Measurements from ENCODE around the gene ASTN2. TPM values are rescaled to one million over a fixed set of nuclear protein-coding genes. Genes with fewer than 3 reads are reported as not detected.

The ASTN2 gene
- total and polyA plus RNA-seq, 2 experiments from 2014 or later: 5.8 to 7.5 TPM

- 23 to 29% methylated on average over 3 of the region's 3 CpGs for whole genome bisulfite sequencing, 2 experiments (ENCODE audit: low coverage in 1 of 2, low lambda C conversion rate in 2 of 2, missing lambda C conversion rate in 2 of 2)
Observed at GRCh38 chr9:116724123-116724522, 690.7 kb downstream of the ASTN2 start.

GRCh38 chr9:116721944-116722343 lies 692.9 kb downstream of the ASTN2 start:
- H3F3A ChIP-seq (ENCODE audit: insufficient read depth): no peaks in the 10 kb centered on the region
- H3K27me3 ChIP-seq (replicated peaks; ENCODE audit: insufficient read depth): no peaks in the 10 kb centered on the region
- H4K20me1 ChIP-seq (ENCODE audit: insufficient read depth): no peaks in the 10 kb centered on the region
- H3K36me3 ChIP-seq (ENCODE audit: low read depth): no peaks in the 10 kb centered on the region
- in situ Hi-C loops (cut with MboI): no loop called here
- peaks cover 7% of the 10 kb centered on the region for H3K4me1 ChIP-seq (ENCODE audit: insufficient read depth)
- no peak overlapping the region for H3K4me3 ChIP-seq
- DNase-seq: no peak
- no peak overlapping the region for H3K9ac ChIP-seq
- H3K27ac ChIP-seq: no peak overlapping the region
- WGBS, 2 experiments (ENCODE audit: low coverage in 1 of 2, low lambda C conversion rate in 2 of 2, missing lambda C conversion rate in 2 of 2): 42 to 47% methylated on average over 2 of the region's 2 CpGs
- TF ChIP-seq EZH2phosphoT487 (IDR thresholded peaks at IDR 0.05; ENCODE audit: insufficient read depth, low read depth) (no peak), EZH2 (IDR thresholded peaks at IDR 0.05; ENCODE audit: insufficient read depth, poor library complexity, severe bottlenecking) (no peak)
- H3K9me2 ChIP-seq (ENCODE audit: insufficient read depth): no peaks in the 10 kb centered on the region
- no peak overlapping the region for H3K4me2 ChIP-seq (ENCODE audit: unreplicated experiment)
- H3K9me3 ChIP-seq (ENCODE audit: low read depth): no peaks in the 10 kb centered on the region
- H3K79me2 ChIP-seq (ENCODE audit: insufficient read depth): no peaks in the 10 kb centered on the region
- no peak overlapping the region for H2AFZ ChIP-seq

More at GRCh38 chr9:116724123-116724522, 690.7 kb downstream of the ASTN2 start:
- Histone ChIP-seq H3K4me3 (no peak overlapping the region), H3K9me3 (ENCODE audit: low read depth) (no peaks in the 10 kb centered on the region), H3K27me3 (replicated peaks; ENCODE audit: insufficient read depth) (no peaks in the 10 kb centered on the region), H3K4me1 (ENCODE audit: insufficient read depth) (no peaks in the 10 kb centered on the region), H3K9ac (no peak overlapping the region), H2AFZ (no peak overlapping the region), H3F3A (ENCODE audit: insufficient read depth) (no peaks in the 10 kb centered on the region), H3K4me2 (ENCODE audit: unreplicated experiment) (no peak overlapping the region), H3K27ac (no peak overlapping the region), H3K79me2 (ENCODE audit: insufficient read depth) (no peaks in the 10 kb centered on the region), H3K36me3 (ENCODE audit: low read depth) (no peaks in the 10 kb centered on the region), H3K9me2 (ENCODE audit: insufficient read depth) (no peaks in the 10 kb centered on the region), H4K20me1 (ENCODE audit: insufficient read depth) (no peaks in the 10 kb centered on the region)
- no peak for DNase-seq
- in situ Hi-C loops (cut with MboI): no loop called here
- no peak for TF ChIP-seq EZH2phosphoT487 (IDR thresholded peaks at IDR 0.05; ENCODE audit: insufficient read depth, low read depth)
- no peak for TF ChIP-seq EZH2 (IDR thresholded peaks at IDR 0.05; ENCODE audit: insufficient read depth, poor library complexity, severe bottlenecking)

DNA sequence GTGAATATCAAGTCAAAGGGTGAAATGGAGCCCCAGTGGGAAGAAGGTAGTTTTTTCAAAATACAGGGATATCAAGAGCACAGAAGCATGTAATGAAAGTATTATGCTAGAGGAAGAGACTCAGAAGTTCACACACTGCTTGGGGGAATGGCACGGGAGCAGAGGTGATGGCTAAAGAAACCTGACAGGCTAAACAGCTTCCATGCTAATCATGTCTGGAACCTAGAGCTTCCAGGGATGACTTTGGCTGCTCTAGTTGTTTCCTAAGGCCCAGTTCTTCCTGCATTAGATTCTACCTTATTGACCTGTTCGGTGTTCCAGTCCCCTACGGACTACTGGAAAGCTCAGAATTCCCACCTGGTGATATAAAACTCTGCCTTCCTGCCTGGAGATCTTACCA lies 693.4 kb downstream of the ASTN2 start:
- WGBS, 2 experiments (ENCODE audit: low coverage in 1 of 2, low lambda C conversion rate in 2 of 2, missing lambda C conversion rate in 2 of 2): 85 to 93% methylated on average over 3 of the region's 3 CpGs
- no peaks in the 10 kb centered on the region for H3K27me3 ChIP-seq (replicated peaks; ENCODE audit: insufficient read depth)
- H3K79me2 ChIP-seq (ENCODE audit: insufficient read depth): no peaks in the 10 kb centered on the region

DNA sequence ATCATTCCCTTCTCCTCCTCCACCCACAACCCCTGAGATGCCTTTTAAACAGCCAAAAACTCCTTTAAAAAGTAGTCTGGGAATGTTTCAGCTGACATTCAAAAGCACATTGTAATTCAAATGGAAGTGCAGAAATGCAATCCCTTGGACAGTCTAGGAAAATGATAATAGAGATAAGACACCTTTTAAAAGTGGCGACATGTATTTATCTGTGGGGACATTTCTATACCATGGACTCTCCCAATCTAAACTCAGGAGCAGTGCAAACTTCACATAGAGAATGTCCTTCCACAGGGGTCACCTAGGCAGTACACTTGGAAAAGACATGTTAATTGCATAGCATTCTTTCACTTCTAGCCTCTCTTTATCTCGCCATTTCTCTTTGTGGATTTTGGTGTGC lies 694.7 kb downstream of the ASTN2 start:
- Histone ChIP-seq H4K20me1 (ENCODE audit: insufficient read depth) (no peaks in the 10 kb centered on the region), H3K36me3 (ENCODE audit: low read depth) (no peaks in the 10 kb centered on the region), H3K27ac (no peak overlapping the region), H3K4me3 (no peak overlapping the region), H3K9ac (no peak overlapping the region), H3K9me3 (ENCODE audit: low read depth) (no peaks in the 10 kb centered on the region), H2AFZ (no peak overlapping the region), H3K4me2 (ENCODE audit: unreplicated experiment) (no peak overlapping the region), H3K27me3 (replicated peaks; ENCODE audit: insufficient read depth) (no peaks in the 10 kb centered on the region), H3K79me2 (ENCODE audit: insufficient read depth) (no peaks in the 10 kb centered on the region), H3F3A (ENCODE audit: insufficient read depth) (no peaks in the 10 kb centered on the region), H3K9me2 (ENCODE audit: insufficient read depth) (no peaks in the 10 kb centered on the region), H3K4me1 (ENCODE audit: insufficient read depth) (peaks cover 12% of the 10 kb centered on the region)
- DNase-seq: no peak
- no peak for TF ChIP-seq EZH2phosphoT487 (IDR thresholded peaks at IDR 0.05; ENCODE audit: insufficient read depth, low read depth)
- no peak for TF ChIP-seq EZH2 (IDR thresholded peaks at IDR 0.05; ENCODE audit: insufficient read depth, poor library complexity, severe bottlenecking)
- WGBS, 2 experiments (ENCODE audit: low coverage in 1 of 2, low lambda C conversion rate in 2 of 2, missing lambda C conversion rate in 2 of 2): 91 to 93% methylated on average over 2 of the region's 2 CpGs
- in situ Hi-C loops (cut with MboI): no loop called here

More for the DNA sequence above, 693.4 kb downstream of the ASTN2 start:
- in situ Hi-C loops (cut with MboI): no loop called here
- TF ChIP-seq EZH2phosphoT487 (IDR thresholded peaks at IDR 0.05; ENCODE audit: insufficient read depth, low read depth) (no peak), EZH2 (IDR thresholded peaks at IDR 0.05; ENCODE audit: insufficient read depth, poor library complexity, severe bottlenecking) (no peak)
- no peak overlapping the region for H3K4me2 ChIP-seq (ENCODE audit: unreplicated experiment)
- no peaks in the 10 kb centered on the region for H3K36me3 ChIP-seq (ENCODE audit: low read depth)
- no peaks in the 10 kb centered on the region for H3F3A ChIP-seq (ENCODE audit: insufficient read depth)
- H4K20me1 ChIP-seq (ENCODE audit: insufficient read depth): no peaks in the 10 kb centered on the region
- H3K27ac ChIP-seq: no peak overlapping the region
- no peaks in the 10 kb centered on the region for H3K9me2 ChIP-seq (ENCODE audit: insufficient read depth)
- no peak overlapping the region for H3K4me3 ChIP-seq
- no peaks in the 10 kb centered on the region for H3K9me3 ChIP-seq (ENCODE audit: low read depth)
- peaks cover 12% of the 10 kb centered on the region for H3K4me1 ChIP-seq (ENCODE audit: insufficient read depth)
- no peak overlapping the region for H2AFZ ChIP-seq
- no peak for DNase-seq
- no peak overlapping the region for H3K9ac ChIP-seq

- H3K79me2 ChIP-seq (ENCODE audit: insufficient read depth): no peaks in the 10 kb centered on the region
- no peaks in the 10 kb centered on the region for H4K20me1 ChIP-seq (ENCODE audit: insufficient read depth)
- no peak overlapping the region for H3K4me3 ChIP-seq
- no peaks in the 10 kb centered on the region for H3K9me2 ChIP-seq (ENCODE audit: insufficient read depth)
- H3K27ac ChIP-seq: no peak overlapping the region
- DNase-seq: no peak
- in situ Hi-C loops (cut with MboI): no loop called here
- H3K9ac ChIP-seq: no peak overlapping the region
- peaks cover 12% of the 10 kb centered on the region for H3K4me1 ChIP-seq (ENCODE audit: insufficient read depth)
- no peaks in the 10 kb centered on the region for H3K27me3 ChIP-seq (replicated peaks; ENCODE audit: insufficient read depth)
- H3K4me2 ChIP-seq (ENCODE audit: unreplicated experiment): no peak overlapping the region
- H3F3A ChIP-seq (ENCODE audit: insufficient read depth): no peaks in the 10 kb centered on the region
- 95 to 97% methylated on average over 4 of the region's 4 CpGs for WGBS, 2 experiments (ENCODE audit: low coverage in 1 of 2, low lambda C conversion rate in 2 of 2, missing lambda C conversion rate in 2 of 2)
- no peaks in the 10 kb centered on the region for H3K9me3 ChIP-seq (ENCODE audit: low read depth)
- TF ChIP-seq EZH2phosphoT487 (IDR thresholded peaks at IDR 0.05; ENCODE audit: insufficient read depth, low read depth) (no peak), EZH2 (IDR thresholded peaks at IDR 0.05; ENCODE audit: insufficient read depth, poor library complexity, severe bottlenecking) (no peak)
- no peaks in the 10 kb centered on the region for H3K36me3 ChIP-seq (ENCODE audit: low read depth)
- H2AFZ ChIP-seq: no peak overlapping the region
Observed at GRCh38 chr9:116718111-116718510, 696.7 kb downstream of the ASTN2 start.

Data from GM23248 (cell line).